NCI-H2196 treated with DMSO at 0.1 percent for 48 hours (cell line): ENCODE measurements around the gene APBB2.

Experiments
- DNase-seq: peaks from one replicate; lab custom pipeline; 2025; ENCODE audit not compliant: unreplicated experiment; lab: John Stamatoyannopoulos, UW

The APBB2 gene

GRCh38 chr4:40788331-40788730 lies 426.0 kb downstream of the APBB2 start:
- DNase-seq = no peak

- DNase-seq = no peak
Measured at GRCh38 chr4:40785727-40786126, 428.6 kb downstream of the APBB2 start.

GRCh38 chr4:40782876-40783275 lies 431.5 kb downstream of the APBB2 start:
- no peak for DNase-seq

GRCh38 chr4:40778090-40778489 lies 436.3 kb downstream of the APBB2 start:
- DNase-seq = no peak

GRCh38 chr4:40769266-40769665 lies 445.1 kb downstream of the APBB2 start:
- DNase-seq = no peak

GRCh38 chr4:40763228-40763716 lies 451.1 kb downstream of the APBB2 start:
- DNase-seq = no peak
